Neural progenitor cell (in vitro differentiated cells): Measurements from ENCODE around the gene SSR4. TPM values are rescaled to one million over a fixed set of nuclear protein-coding genes. Genes with fewer than 3 reads are reported as not detected.
A peak's percentile ranks its signal among the peaks of the same experiment; 100 is the strongest.

Experiments used
- DNase-seq: peaks from one replicate; pipeline ENCODE4 v3.0.0-alpha.2; 2016; ENCODE audit warnings: low spot score
- H2AFZ ChIP-seq: fragments of 200-600 bp; sonication (generic); replicated peaks from 2 replicates; pipeline ENCODE4 v1.6.1; 2016; ENCODE audit warnings: antibody characterized with exemption
- H3F3A ChIP-seq: fragments of 200-600 bp; sonication (generic); 2 replicates; pipeline ENCODE4 v1.6.1; 2016; ENCODE audit warnings: antibody characterized with exemption, low read depth
- H3K27ac ChIP-seq: fragments of 200-600 bp; sonication (generic); 2 replicates; pipeline ENCODE4 v1.5.1; 2016; ENCODE audit warnings: mild to moderate bottlenecking
- H3K27me3 ChIP-seq: fragments of 200-600 bp; sonication (generic); 2 replicates; pipeline ENCODE4 v1.6.1; 2016; ENCODE audit warnings: mild to moderate bottlenecking, moderate library complexity
- H3K36me3 ChIP-seq: fragments of 200-600 bp; sonication (generic); 2 replicates; pipeline ENCODE4 v1.5.1; 2016
- H3K4me1 ChIP-seq: fragments of 200-600 bp; sonication (generic); 2 replicates; pipeline ENCODE4 v1.6.1; 2016; ENCODE audit warnings: mixed run types
- H3K4me2 ChIP-seq: fragments of 200-600 bp; sonication (generic); 2 replicates; pipeline ENCODE4 v1.6.1; 2016
- H3K4me3 ChIP-seq: fragments of 200-600 bp; sonication (generic); 2 replicates; pipeline ENCODE4 v1.5.1; 2016
- H3K79me2 ChIP-seq: fragments of 200-600 bp; sonication (generic); 2 replicates; pipeline ENCODE4 v1.6.1; 2016; ENCODE audit warnings: low read depth
- H3K9ac ChIP-seq: fragments of 200-600 bp; sonication (generic); 2 replicates; pipeline ENCODE4 v1.6.1; 2016
- H3K9me3 ChIP-seq: fragments of 200-600 bp; sonication (generic); 2 replicates; pipeline ENCODE4 v1.5.1; 2016; ENCODE audit warnings: low read depth
- H4K20me1 ChIP-seq: fragments of 200-600 bp; sonication (generic); 2 replicates; pipeline ENCODE4 v1.6.1; 2016; ENCODE audit warnings: low read depth
- H3K27ac Mint-ChIP-seq: 3 replicates; pipeline ENCODE4 v1.8.0; 2021; ENCODE audit warnings: mixed read lengths
- H3K27me3 Mint-ChIP-seq: 2 replicates; pipeline ENCODE4 v1.8.0; 2022; ENCODE audit warnings: low read depth, mild to moderate bottlenecking, inconsistent platforms, moderate library complexity, mixed read lengths; ENCODE audit not compliant: insufficient read depth
- H3K36me3 Mint-ChIP-seq: 3 replicates; pipeline ENCODE4 v1.8.0; 2021; ENCODE audit warnings: mixed read lengths
- H3K4me1 Mint-ChIP-seq: 3 replicates; pipeline ENCODE4 v1.8.0; 2021; ENCODE audit warnings: mixed read lengths
- H3K4me3 Mint-ChIP-seq: 3 replicates; pipeline ENCODE4 v1.8.0; 2021; ENCODE audit warnings: mild to moderate bottlenecking, moderate library complexity, mixed read lengths
- H3K9me3 Mint-ChIP-seq: 3 replicates; pipeline ENCODE4 v1.8.0; 2020; ENCODE audit warnings: mixed read lengths
- CTCF ChIP-seq: fragments of 200-600 bp; sonication (generic); IDR thresholded peaks from 2 replicates; pipeline ENCODE4 v1.5.1; 2017; ENCODE audit warnings: antibody characterized with exemption, mild to moderate bottlenecking
- EZH2 ChIP-seq: fragments of 200-600 bp; sonication (generic); IDR thresholded peaks from 2 replicates; pipeline ENCODE4 v1.6.1; 2017; ENCODE audit warnings: antibody characterized with exemption, mild to moderate bottlenecking, moderate library complexity
- EZH2phosphoT487 ChIP-seq: fragments of 200-600 bp; sonication (generic); IDR thresholded peaks from 2 replicates; pipeline ENCODE4 v1.6.1; 2017; ENCODE audit warnings: antibody characterized with exemption
- total RNA-seq: library from RNA; depleted of rRNA; stranded (reverse); fragments of >200 nt; gene quantifications from 2 replicates; pipeline ENCODE4 v1.2.3, GENCODE V29; 2015; ENCODE audit warnings: low replicate concordance

The SSR4 gene
- total RNA-seq, 1 donor from 2014 or later = 58.4 TPM

GRCh38 chrX:153750127-153750774, 44.2 kb upstream of the SSR4 start:
- no peak overlapping the region for H3K27ac Mint-ChIP-seq
- H4K20me1 ChIP-seq = no peaks in the 10 kb centered on the region
- no peak overlapping the region for H3K9ac ChIP-seq
- H3K9me3 Mint-ChIP-seq = peaks cover 30% of the 10 kb centered on the region
- H3K79me2 ChIP-seq = no peaks in the 10 kb centered on the region
- H3K4me3 ChIP-seq = no peak overlapping the region
- TF ChIP-seq CTCF = no peak
- H3F3A ChIP-seq = no peaks in the 10 kb centered on the region
- no peaks in the 10 kb centered on the region for H3K4me1 ChIP-seq
- H3K9me3 ChIP-seq = no peaks in the 10 kb centered on the region
- H3K4me1 Mint-ChIP-seq = no peaks in the 10 kb centered on the region
- H3K36me3 ChIP-seq = no peaks in the 10 kb centered on the region
- peaks cover 3% of the 10 kb centered on the region for H3K27me3 Mint-ChIP-seq
- H3K27me3 ChIP-seq = no peaks in the 10 kb centered on the region
- H2AFZ ChIP-seq = no peak overlapping the region
- no peak overlapping the region for H3K27ac ChIP-seq
- H3K4me3 Mint-ChIP-seq = no peak overlapping the region
- no peaks in the 10 kb centered on the region for H3K36me3 Mint-ChIP-seq
- no peak overlapping the region for H3K4me2 ChIP-seq
- no peak for DNase-seq

GRCh38 chrX:153755136-153755535, 39.3 kb upstream of the SSR4 start:
- Histone ChIP-seq H3K27ac (no peak overlapping the region), H3K36me3 (no peaks in the 10 kb centered on the region), H4K20me1 (no peaks in the 10 kb centered on the region), H3K4me1 (no peaks in the 10 kb centered on the region), H3K27me3 (no peaks in the 10 kb centered on the region), H3K79me2 (no peaks in the 10 kb centered on the region), H3K4me3 (no peak overlapping the region), H3K9me3 (no peaks in the 10 kb centered on the region), H3F3A (no peaks in the 10 kb centered on the region), H2AFZ (no peak overlapping the region), H3K4me2 (no peak overlapping the region), H3K9ac (no peak overlapping the region)
- Mint-ChIP-seq H3K27me3 (peaks cover 5% of the 10 kb centered on the region), H3K4me3 (no peak overlapping the region), H3K4me1 (no peaks in the 10 kb centered on the region), H3K27ac (no peak overlapping the region), H3K36me3 (no peaks in the 10 kb centered on the region), H3K9me3 (peaks cover 32% of the 10 kb centered on the region)
- TF ChIP-seq EZH2 = no peak
- TF ChIP-seq CTCF = no peak
- no peak for TF ChIP-seq EZH2phosphoT487
- no peak for DNase-seq

GRCh38 chrX:153761863-153762262, 32.6 kb upstream of the SSR4 start:
- H2AFZ ChIP-seq = no peak overlapping the region
- no peak for DNase-seq
- no peaks in the 10 kb centered on the region for H3K27me3 ChIP-seq
- no peak overlapping the region for H3K27ac ChIP-seq
- Mint-ChIP-seq H3K4me3 (peak overlapping the region; percentile 48), H3K27ac (no peak overlapping the region), H3K4me1 (peaks cover 12% of the 10 kb centered on the region), H3K36me3 (no peaks in the 10 kb centered on the region), H3K9me3 (peaks cover 29% of the 10 kb centered on the region), H3K27me3 (no peaks in the 10 kb centered on the region)
- H3K9ac ChIP-seq = no peak overlapping the region
- H3K4me2 ChIP-seq = no peak overlapping the region
- no peaks in the 10 kb centered on the region for H4K20me1 ChIP-seq
- no peaks in the 10 kb centered on the region for H3F3A ChIP-seq
- no peaks in the 10 kb centered on the region for H3K4me1 ChIP-seq
- no peaks in the 10 kb centered on the region for H3K79me2 ChIP-seq
- no peaks in the 10 kb centered on the region for H3K36me3 ChIP-seq
- H3K4me3 ChIP-seq = no peak overlapping the region
- no peaks in the 10 kb centered on the region for H3K9me3 ChIP-seq
- no peak for TF ChIP-seq EZH2

GRCh38 chrX:153762626-153763173, 31.8 kb upstream of the SSR4 start:
- Histone ChIP-seq H2AFZ (no peak overlapping the region), H3K9me3 (no peaks in the 10 kb centered on the region), H3K27ac (no peak overlapping the region), H3K9ac (no peak overlapping the region), H3K27me3 (no peaks in the 10 kb centered on the region), H4K20me1 (no peaks in the 10 kb centered on the region), H3K36me3 (no peaks in the 10 kb centered on the region), H3K4me3 (no peak overlapping the region), H3K4me2 (no peak overlapping the region), H3K4me1 (no peaks in the 10 kb centered on the region), H3K79me2 (no peaks in the 10 kb centered on the region), H3F3A (no peaks in the 10 kb centered on the region)
- no peaks in the 10 kb centered on the region for H3K27me3 Mint-ChIP-seq
- TF ChIP-seq CTCF (no peak), EZH2phosphoT487 (no peak), EZH2 (no peak)
- H3K36me3 Mint-ChIP-seq = no peaks in the 10 kb centered on the region
- H3K4me1 Mint-ChIP-seq = peaks cover 12% of the 10 kb centered on the region
- no peak overlapping the region for H3K27ac Mint-ChIP-seq
- no peak overlapping the region for H3K4me3 Mint-ChIP-seq
- H3K9me3 Mint-ChIP-seq = peaks cover 23% of the 10 kb centered on the region
- no peak for DNase-seq
